ENCODE data around the gene PRKAR2B. TPM values are rescaled to one million over a fixed set of nuclear protein-coding genes. Genes with fewer than 3 reads are reported as not detected.

PRKAR2B gene
- total RNA-seq, 1 experiment from 2014 or later: 15.1 TPM

DNA sequence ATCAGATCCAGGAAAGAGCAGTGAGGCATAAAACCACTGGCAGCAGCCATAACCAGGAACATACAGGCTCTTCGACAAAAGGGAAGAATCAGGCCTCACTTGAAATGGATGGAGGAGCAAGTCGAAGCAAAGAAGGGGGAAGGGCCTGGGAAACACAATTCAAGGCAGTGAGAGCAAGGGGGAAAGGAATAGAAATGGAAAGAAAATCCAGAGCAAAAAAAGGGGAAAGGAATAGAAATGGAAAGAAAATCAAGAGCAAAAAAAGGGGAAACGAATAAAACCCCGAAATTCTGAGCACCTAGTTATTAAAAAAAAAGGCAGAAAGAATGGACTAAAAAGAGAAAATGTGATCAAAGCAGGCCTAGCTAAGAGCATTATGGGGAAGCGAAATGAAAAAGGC is 24.1 kb upstream of the PRKAR2B start:
- Histone ChIP-seq H3K4me3 (replicated peaks in 1 of 2; ENCODE audit: low read depth in 1 of 2, low read length in 2 of 2) (no peak overlapping the region), H3K27ac (ENCODE audit: low read depth, low read length) (no peak overlapping the region), H3K9me3 (ENCODE audit: control insufficient read depth in 1 of 2, insufficient read depth in 1 of 2, low read depth in 1 of 2, low read length in 2 of 2) (no peaks in the 10 kb centered on the region), H4K20me1 (ENCODE audit: insufficient read depth) (no peaks in the 10 kb centered on the region), H3K79me2 (ENCODE audit: insufficient read depth, low read length) (no peaks in the 10 kb centered on the region), H3K27me3 (ENCODE audit: insufficient read depth, low read length) (no peaks in the 10 kb centered on the region), H3K9me2 (ENCODE audit: insufficient read depth) (no peaks in the 10 kb centered on the region), H2AFZ (ENCODE audit: low read depth, low read length, poor library complexity, severe bottlenecking) (no peak overlapping the region), H3K4me1 (ENCODE audit: control insufficient read depth in 1 of 2, insufficient read depth in 2 of 2, low read length in 2 of 2) (no peaks in the 10 kb centered on the region), H3K9ac (ENCODE audit: low read length) (no peak overlapping the region), H3K36me3 (ENCODE audit: control insufficient read depth in 1 of 2, insufficient read depth in 2 of 2, low read length in 2 of 2) (no peaks in the 10 kb centered on the region), H3K4me2 (ENCODE audit: low read length) (no peak overlapping the region)
- ChIA-PET RAD21 (ENCODE audit: low non-redundant PET in 1 of 2, low total read pairs in 2 of 2, uncharacterized antibody in 2 of 2, unreplicated experiment in 2 of 2) (no interaction called here), POLR2A (no interaction called here), CTCF (interaction anchor here (1.1 kb wide), 1 partner anchor 9 kb away, joined by 3 read pairs; no protein-coding TSS in a partner anchor)
- no peak for DNase-seq (ENCODE audit: low read depth, low spot score)
- TF ChIP-seq, protein P1, sequence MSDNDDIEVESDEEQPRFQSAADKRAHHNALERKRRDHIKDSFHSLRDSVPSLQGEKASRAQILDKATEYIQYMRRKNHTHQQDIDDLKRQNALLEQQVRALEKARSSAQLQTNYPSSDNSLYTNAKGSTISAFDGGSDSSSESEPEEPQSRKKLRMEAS (IDR thresholded peaks at IDR 0.05): no peak
- TF ChIP-seq, protein P2, sequence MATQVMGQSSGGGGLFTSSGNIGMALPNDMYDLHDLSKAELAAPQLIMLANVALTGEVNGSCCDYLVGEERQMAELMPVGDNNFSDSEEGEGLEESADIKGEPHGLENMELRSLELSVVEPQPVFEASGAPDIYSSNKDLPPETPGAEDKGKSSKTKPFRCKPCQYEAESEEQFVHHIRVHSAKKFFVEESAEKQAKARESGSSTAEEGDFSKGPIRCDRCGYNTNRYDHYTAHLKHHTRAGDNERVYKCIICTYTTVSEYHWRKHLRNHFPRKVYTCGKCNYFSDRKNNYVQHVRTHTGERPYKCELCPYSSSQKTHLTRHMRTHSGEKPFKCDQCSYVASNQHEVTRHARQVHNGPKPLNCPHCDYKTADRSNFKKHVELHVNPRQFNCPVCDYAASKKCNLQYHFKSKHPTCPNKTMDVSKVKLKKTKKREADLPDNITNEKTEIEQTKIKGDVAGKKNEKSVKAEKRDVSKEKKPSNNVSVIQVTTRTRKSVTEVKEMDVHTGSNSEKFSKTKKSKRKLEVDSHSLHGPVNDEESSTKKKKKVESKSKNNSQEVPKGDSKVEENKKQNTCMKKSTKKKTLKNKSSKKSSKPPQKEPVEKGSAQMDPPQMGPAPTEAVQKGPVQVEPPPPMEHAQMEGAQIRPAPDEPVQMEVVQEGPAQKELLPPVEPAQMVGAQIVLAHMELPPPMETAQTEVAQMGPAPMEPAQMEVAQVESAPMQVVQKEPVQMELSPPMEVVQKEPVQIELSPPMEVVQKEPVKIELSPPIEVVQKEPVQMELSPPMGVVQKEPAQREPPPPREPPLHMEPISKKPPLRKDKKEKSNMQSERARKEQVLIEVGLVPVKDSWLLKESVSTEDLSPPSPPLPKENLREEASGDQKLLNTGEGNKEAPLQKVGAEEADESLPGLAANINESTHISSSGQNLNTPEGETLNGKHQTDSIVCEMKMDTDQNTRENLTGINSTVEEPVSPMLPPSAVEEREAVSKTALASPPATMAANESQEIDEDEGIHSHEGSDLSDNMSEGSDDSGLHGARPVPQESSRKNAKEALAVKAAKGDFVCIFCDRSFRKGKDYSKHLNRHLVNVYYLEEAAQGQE (IDR thresholded peaks at IDR 0.05; ENCODE audit: low read depth): no peak
- TF ChIP-seq SIN3A (IDR thresholded peaks at IDR 0.05; ENCODE audit: low read depth) (no peak), TCF7L2 (IDR thresholded peaks at IDR 0.05; ENCODE audit: borderline replicate concordance, extremely low read depth, insufficient read depth, insufficient read length) (no peak), EGR1 (IDR thresholded peaks at IDR 0.05; ENCODE audit: low read depth) (no peak), ZNF274 (IDR thresholded peaks at IDR 0.05; ENCODE audit: low read depth, low read length) (no peak), YY1 (IDR thresholded peaks at IDR 0.05; ENCODE audit: extremely low read depth, insufficient replicate concordance, low read depth, low read length) (no peak)
- TF ChIP-seq, protein P3, sequence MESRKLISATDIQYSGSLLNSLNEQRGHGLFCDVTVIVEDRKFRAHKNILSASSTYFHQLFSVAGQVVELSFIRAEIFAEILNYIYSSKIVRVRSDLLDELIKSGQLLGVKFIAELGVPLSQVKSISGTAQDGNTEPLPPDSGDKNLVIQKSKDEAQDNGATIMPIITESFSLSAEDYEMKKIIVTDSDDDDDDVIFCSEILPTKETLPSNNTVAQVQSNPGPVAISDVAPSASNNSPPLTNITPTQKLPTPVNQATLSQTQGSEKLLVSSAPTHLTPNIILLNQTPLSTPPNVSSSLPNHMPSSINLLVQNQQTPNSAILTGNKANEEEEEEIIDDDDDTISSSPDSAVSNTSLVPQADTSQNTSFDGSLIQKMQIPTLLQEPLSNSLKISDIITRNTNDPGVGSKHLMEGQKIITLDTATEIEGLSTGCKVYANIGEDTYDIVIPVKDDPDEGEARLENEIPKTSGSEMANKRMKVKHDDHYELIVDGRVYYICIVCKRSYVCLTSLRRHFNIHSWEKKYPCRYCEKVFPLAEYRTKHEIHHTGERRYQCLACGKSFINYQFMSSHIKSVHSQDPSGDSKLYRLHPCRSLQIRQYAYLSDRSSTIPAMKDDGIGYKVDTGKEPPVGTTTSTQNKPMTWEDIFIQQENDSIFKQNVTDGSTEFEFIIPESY (IDR thresholded peaks at IDR 0.05; ENCODE audit: extremely low read depth, insufficient replicate concordance, low read length): no peak
- intact Hi-C loops (cut with micrococcal nuclease): no loop called here
- no TSS peak for BruUV-seq (replicated peaks)
- no peak for ATAC-seq
